Kidney epithelial cell (primary cell): ENCODE data around the gene RPUSD4. TPM values are rescaled to one million over a fixed set of nuclear protein-coding genes. Genes with fewer than 3 reads are reported as not detected.

ENCODE experiments used
- DNase-seq: peaks from one replicate; pipeline ENCODE4 v3.0.0-alpha.2; 2010; ENCODE audit warnings: low read depth
- H3K27me3 ChIP-seq: 2 replicates; pipeline ENCODE4 v1.6.0; 2011; ENCODE audit warnings: low read length; ENCODE audit not compliant: control insufficient read depth, insufficient read depth
- H3K36me3 ChIP-seq: 2 replicates; pipeline ENCODE4 v1.5.1; 2011; ENCODE audit warnings: low read length; ENCODE audit not compliant: control insufficient read depth, insufficient read depth
- H3K4me3 ChIP-seq: 2 replicates; pipeline ENCODE4 v1.5.1; 2011; ENCODE audit warnings: low read depth, mild to moderate bottlenecking, control low read depth, low read length
- total RNA-seq: library from RNA; depleted of rRNA; stranded (reverse); fragments of >200 nt; gene quantifications from 2 replicates; pipeline ENCODE4 v1.2.3, GENCODE V29; 2015
- TF ChIP-seq, protein P1 (sequence below): IDR thresholded peaks from 2 replicates; pipeline ENCODE4 v1.5.1; 2011; ENCODE audit warnings: mild to moderate bottlenecking, moderate library complexity, low read length, control low read depth, inconsistent platforms; ENCODE audit not compliant: insufficient read depth, poor library complexity, severe bottlenecking

The RPUSD4 gene
- total RNA-seq, 1 donor from 2014 or later: 25.5 TPM

DNA sequence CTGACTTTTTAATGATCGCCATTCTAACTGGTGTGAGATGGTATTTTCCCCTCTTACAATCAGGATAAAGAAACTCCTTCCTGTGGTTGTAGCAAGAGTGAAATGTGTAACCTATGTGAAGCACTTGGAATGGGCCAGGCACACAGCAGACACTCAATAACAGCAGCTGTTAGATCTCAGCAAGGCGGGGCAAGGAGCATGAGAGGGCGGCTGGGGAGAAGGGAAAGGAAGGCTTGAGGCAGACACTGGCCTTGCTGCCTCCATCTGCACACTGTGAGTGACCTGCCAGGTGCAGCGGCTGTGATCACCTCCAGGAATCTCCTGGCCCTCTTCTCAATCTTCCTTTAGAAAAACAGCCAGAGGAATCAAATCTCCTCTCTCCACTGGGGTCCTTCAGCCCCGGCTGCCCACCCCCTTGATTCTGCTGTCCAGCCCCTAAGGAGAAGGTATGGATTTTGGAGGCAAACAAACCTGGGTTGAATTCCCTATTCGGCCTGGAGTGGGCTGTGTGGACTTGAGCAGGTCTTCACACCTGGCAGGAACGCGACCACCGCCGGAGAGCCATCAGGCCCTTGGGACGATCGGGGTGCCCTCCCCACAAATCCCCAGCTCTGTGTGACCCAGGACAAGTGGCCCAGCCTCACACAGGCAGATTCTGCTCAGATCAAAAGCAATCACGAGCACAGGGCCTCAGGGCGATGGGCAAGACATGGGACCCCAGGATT lies 49.0 kb downstream of the RPUSD4 start:
- TF ChIP-seq, protein P1, sequence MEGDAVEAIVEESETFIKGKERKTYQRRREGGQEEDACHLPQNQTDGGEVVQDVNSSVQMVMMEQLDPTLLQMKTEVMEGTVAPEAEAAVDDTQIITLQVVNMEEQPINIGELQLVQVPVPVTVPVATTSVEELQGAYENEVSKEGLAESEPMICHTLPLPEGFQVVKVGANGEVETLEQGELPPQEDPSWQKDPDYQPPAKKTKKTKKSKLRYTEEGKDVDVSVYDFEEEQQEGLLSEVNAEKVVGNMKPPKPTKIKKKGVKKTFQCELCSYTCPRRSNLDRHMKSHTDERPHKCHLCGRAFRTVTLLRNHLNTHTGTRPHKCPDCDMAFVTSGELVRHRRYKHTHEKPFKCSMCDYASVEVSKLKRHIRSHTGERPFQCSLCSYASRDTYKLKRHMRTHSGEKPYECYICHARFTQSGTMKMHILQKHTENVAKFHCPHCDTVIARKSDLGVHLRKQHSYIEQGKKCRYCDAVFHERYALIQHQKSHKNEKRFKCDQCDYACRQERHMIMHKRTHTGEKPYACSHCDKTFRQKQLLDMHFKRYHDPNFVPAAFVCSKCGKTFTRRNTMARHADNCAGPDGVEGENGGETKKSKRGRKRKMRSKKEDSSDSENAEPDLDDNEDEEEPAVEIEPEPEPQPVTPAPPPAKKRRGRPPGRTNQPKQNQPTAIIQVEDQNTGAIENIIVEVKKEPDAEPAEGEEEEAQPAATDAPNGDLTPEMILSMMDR: no peak
- no peak for DNase-seq
- Histone ChIP-seq H3K4me3 (no peak overlapping the region), H3K36me3 (no peaks in the 10 kb centered on the region), H3K27me3 (peaks cover 5% of the 10 kb centered on the region)

DNA sequence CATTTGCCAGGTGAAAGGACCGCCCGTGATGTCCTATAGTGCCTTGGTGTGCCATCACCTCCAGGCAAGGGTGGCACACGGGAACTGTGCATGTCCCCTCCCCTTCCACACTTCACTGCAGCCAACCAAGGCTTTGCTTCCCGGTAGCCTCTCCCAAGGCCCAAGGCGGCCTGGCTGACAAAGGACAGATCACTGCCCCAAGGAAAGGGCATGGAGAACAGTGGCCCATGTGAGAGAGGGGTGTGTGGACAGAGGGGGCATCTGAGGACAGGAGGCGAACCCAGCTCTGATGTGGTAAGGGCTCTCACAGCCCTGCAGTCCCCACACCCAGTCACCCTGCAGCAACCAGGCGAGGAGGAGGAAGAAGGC lies 50.4 kb downstream of the RPUSD4 start:
- no peak overlapping the region for H3K4me3 ChIP-seq
- TF ChIP-seq, protein P1: no peak
- peaks cover 5% of the 10 kb centered on the region for H3K27me3 ChIP-seq
- H3K36me3 ChIP-seq: no peaks in the 10 kb centered on the region
- no peak for DNase-seq

DNA sequence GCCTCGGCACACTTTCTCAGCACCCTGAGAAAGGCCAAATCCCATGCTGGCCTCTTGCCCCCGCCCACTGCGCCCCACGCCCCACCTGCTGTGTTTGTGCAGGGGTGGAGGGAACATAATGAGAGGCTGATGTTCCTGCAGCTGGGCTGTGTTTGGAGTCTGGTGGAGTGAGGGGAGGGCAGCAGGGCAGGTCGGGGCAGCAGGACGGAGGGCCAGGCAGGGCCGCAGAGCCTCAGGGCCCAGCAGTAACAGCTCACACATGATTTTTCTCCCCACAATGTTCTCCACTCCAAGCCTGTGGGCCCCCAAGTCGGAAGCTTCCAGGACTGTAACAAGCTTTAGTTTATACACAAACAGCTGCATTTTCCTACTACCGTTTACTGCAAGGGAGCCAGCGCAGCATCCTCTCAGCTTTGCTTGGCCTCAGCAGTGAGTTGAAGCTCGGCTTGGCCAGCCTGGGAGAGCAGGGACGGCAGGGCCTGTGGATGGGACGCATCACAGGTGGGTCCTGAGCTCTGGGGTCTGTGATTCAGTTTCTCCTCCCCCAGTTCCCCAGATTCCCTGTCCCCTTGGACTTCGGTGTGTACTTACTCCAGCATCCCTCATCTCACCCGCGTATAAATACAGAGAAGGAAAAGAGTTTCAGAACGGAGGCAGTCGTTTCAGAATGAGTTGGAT lies 51.0 kb downstream of the RPUSD4 start:
- DNase-seq: no peak
- Histone ChIP-seq H3K36me3 (no peaks in the 10 kb centered on the region), H3K4me3 (no peak overlapping the region), H3K27me3 (peaks cover 2% of the 10 kb centered on the region)
- TF ChIP-seq, protein P1: no peak

DNA sequence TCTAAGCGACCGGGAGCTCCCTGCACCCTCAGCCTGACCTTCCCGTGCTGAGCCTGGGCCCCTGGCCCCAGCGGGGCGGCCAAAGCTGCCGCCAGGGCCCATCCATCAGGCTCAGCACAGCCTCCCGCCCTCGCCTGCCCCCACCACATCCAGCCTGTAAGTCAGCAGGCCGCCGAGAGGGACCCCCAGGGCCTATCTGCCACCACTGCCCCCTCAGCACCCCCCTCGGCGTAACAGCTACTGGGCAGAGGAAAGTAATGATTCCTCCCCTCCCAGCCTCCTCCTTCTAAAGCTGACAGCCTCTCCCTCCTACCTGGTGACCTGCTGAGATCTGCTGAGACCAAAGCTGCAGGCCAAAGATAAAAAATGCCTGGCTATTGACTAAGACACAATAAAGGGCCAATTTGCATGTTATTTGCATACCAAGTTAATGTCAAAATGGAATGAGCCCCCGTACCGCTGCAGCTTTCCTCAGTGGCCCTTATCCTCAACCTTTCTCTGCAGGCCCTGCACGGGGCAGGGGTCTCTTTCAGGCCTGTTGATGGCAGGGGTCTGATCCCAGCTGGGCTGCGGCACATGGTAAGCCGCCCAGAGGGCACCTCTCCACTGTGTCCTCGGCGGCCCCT lies 51.6 kb downstream of the RPUSD4 start:
- TF ChIP-seq, protein P1: no peak
- no peaks in the 10 kb centered on the region for H3K36me3 ChIP-seq
- no peak overlapping the region for H3K4me3 ChIP-seq
- no peak for DNase-seq
- H3K27me3 ChIP-seq: peaks cover 2% of the 10 kb centered on the region

DNA sequence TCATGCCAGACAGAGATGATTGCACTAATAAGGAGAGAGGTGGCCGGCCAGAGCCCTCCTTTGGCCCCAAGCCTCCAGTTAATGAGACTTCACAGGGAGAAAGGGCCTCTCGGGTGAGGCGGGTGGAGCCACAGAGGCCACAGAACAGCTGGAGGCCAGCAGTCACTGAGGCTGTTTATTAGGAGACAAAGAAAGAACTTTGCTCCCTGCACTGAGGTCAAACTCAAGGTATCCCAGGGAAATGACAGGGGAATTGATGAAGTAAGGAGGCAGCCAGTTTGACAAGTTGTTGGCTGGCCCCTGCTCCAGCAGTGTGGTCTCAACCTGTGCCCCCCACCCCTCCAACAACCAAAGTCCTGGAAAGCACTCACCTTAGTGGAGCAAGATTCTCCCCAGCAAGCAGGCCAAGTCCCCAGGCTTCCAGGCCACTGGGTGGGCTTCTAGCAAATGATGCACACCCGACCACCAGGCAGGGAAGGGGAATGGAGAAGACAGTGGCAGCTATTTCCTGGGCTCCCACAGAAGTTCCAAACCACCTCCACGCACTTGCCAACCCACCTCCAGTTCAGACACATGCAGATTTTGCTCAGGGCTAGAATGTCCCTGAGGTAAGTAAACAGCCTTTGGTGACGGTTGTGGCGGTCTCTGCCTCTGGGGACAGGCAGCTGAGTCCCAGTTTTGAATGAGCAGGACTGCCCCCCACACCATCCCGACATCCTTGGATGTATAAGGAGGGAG lies 53.2 kb downstream of the RPUSD4 start:
- no peak for DNase-seq
- Histone ChIP-seq H3K36me3 (no peaks in the 10 kb centered on the region), H3K27me3 (peaks cover 2% of the 10 kb centered on the region), H3K4me3 (no peak overlapping the region)
- TF ChIP-seq, protein P1: no peak
